ENCODE results near the gene CCDC85A. TPM values are rescaled to one million over a fixed set of nuclear protein-coding genes. Genes with fewer than 3 reads are reported as not detected.

CCDC85A gene
- polyA plus RNA-seq, 1 experiment = 4.2 TPM

- Histone ChIP-seq H3K36me3 (ENCODE audit: control insufficient read depth, insufficient read depth, low read length) (no peaks in the 10 kb centered on the region), H3K27me3 (ENCODE audit: control insufficient read depth, insufficient read depth, low read length) (no peaks in the 10 kb centered on the region), H3K4me3 (ENCODE audit: low read depth, low read length) (no peak overlapping the region)
- TF ChIP-seq CTCF (IDR thresholded peaks at IDR 0.05; ENCODE audit: insufficient read depth, low read depth, low read length) = no peak
- CTCF ChIA-PET = no interaction called here
- POLR2A ChIA-PET = no interaction called here
- DNase-seq (ENCODE audit: low read depth) = no peak
These were observed 153.6 kb downstream of the CCDC85A start for GRCh38 chr2:56337342-56337741.

GRCh38 chr2:56338232-56338631 is 154.4 kb downstream of the CCDC85A start:
- no peak for DNase-seq (ENCODE audit: low read depth)
- H3K4me3 ChIP-seq (ENCODE audit: low read depth, low read length) = no peak overlapping the region
- CTCF ChIA-PET = interaction anchor here (0.6 kb wide), 1 partner anchor 19 kb away, joined by 3 read pairs; no protein-coding TSS in a partner anchor
- H3K36me3 ChIP-seq (ENCODE audit: control insufficient read depth, insufficient read depth, low read length) = no peaks in the 10 kb centered on the region
- TF ChIP-seq CTCF (IDR thresholded peaks at IDR 0.05; ENCODE audit: insufficient read depth, low read depth, low read length) = no peak
- H3K27me3 ChIP-seq (ENCODE audit: control insufficient read depth, insufficient read depth, low read length) = no peaks in the 10 kb centered on the region
- POLR2A ChIA-PET = no interaction called here

GRCh38 chr2:56344771-56345170 is 161.0 kb downstream of the CCDC85A start:
- TF ChIP-seq CTCF (IDR thresholded peaks at IDR 0.05; ENCODE audit: insufficient read depth, low read depth, low read length) = no peak
- POLR2A ChIA-PET = no interaction called here
- CTCF ChIA-PET = no interaction called here
- no peaks in the 10 kb centered on the region for H3K36me3 ChIP-seq (ENCODE audit: control insufficient read depth, insufficient read depth, low read length)
- H3K27me3 ChIP-seq (ENCODE audit: control insufficient read depth, insufficient read depth, low read length) = no peaks in the 10 kb centered on the region
- DNase-seq (ENCODE audit: low read depth) = no peak
- no peak overlapping the region for H3K4me3 ChIP-seq (ENCODE audit: low read depth, low read length)

GRCh38 chr2:56347881-56348280 is 164.1 kb downstream of the CCDC85A start:
- no peak for TF ChIP-seq CTCF (IDR thresholded peaks at IDR 0.05; ENCODE audit: insufficient read depth, low read depth, low read length)
- H3K4me3 ChIP-seq (ENCODE audit: low read depth, low read length) = no peak overlapping the region
- ChIA-PET POLR2A (no interaction called here), CTCF (interaction anchor here (0.6 to 1.1 kb wide), 3 partner anchors 164 to 341 kb away, joined by 3 read pairs; partner anchors contain the start of gene CCDC85A)
- no peak for DNase-seq (ENCODE audit: low read depth)
- H3K27me3 ChIP-seq (ENCODE audit: control insufficient read depth, insufficient read depth, low read length) = no peaks in the 10 kb centered on the region
- H3K36me3 ChIP-seq (ENCODE audit: control insufficient read depth, insufficient read depth, low read length) = no peaks in the 10 kb centered on the region

- no peak for DNase-seq (ENCODE audit: low read depth)
- POLR2A ChIA-PET = no interaction called here
- Histone ChIP-seq H3K36me3 (ENCODE audit: control insufficient read depth, insufficient read depth, low read length) (no peaks in the 10 kb centered on the region), H3K27me3 (ENCODE audit: control insufficient read depth, insufficient read depth, low read length) (no peaks in the 10 kb centered on the region), H3K4me3 (ENCODE audit: low read depth, low read length) (no peak overlapping the region)
- TF ChIP-seq CTCF (IDR thresholded peaks at IDR 0.05; ENCODE audit: insufficient read depth, low read depth, low read length) = no peak
- CTCF ChIA-PET = interaction anchor here (0.6 kb wide), 1 partner anchor 340 kb away, joined by 3 read pairs; no protein-coding TSS in a partner anchor
These were observed 164.8 kb downstream of the CCDC85A start for GRCh38 chr2:56348392-56349210.

All from BJ (cell line).